Activated T-helper 1 cell treated with anti-CD3 and anti-CD28 coated beads, Interleukin-2, amount 50 U/mL, for 16 hours (primary cell): ENCODE data around the gene ARHGAP12.

ENCODE experiments used
- DNase-seq, 2 donors: peaks; one replicate each; pipeline ENCODE4 v3.0.0-alpha.2; 2020; ENCODE audit warnings: low read depth in 1 of 2, low spot score in 1 of 2

Gene ARHGAP12

DNA sequence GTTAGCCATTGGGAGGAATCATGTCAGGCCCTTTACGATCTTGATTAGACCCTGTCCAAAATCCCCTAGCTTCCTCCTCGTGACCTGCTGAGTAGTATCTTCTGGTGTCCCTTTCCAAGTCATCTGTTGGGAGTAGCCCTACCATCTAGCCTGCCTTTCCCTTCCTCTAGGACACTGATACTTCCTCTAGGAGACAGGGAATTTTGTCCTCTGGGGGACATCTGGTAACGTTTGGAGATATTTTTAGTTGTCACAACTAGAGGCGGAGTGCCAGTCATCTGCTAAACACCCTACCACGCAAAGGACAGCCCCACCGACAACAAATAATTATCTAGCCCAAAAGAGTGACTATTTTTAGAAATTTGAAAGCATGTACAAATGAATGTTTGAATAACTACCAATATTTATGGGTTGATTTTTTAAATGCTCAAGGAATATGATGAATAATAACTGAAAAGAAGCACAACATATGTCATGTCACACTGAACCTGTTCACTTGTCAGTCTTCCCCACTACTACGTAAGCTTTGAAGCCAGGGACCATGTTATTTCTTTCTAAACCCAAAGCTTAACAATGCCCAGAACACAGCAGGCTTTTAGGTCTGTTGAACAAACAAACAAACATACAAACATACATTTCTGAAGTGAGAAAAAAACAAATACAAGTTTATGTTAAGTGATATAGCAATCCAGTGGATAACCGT lies 105.9 kb downstream of the ARHGAP12 start:
- DNase-seq: no peak

GRCh38 chr10:31822150-31822549 lies 106.5 kb downstream of the ARHGAP12 start:
- no peak for DNase-seq

DNA sequence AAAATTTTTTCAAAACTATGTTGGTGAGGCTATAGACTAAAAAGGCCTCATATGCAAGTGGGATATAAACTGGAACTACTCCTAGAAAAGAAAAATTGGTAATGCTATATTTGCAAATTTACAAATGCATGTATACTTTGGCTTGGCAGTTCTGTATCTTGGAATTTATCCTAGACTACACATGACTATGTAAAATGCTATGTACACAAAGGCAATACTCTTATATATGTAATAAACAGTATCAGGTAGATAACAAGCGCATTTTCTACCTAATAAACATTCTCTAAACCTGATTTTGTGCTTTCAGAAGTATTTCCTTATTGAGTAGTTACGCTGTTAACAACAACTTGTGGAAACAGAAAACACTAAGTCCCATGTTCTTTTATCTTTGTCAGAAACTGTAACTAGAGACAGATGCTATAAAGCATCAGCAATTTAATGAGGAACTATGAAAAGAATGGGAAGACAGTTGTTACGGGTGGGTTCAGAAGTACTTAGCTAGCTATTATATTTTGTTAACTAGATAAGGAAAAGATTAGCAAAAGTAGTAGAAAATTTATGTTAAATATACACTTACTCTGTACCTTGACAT lies 107.8 kb downstream of the ARHGAP12 start:
- no peak for DNase-seq

GRCh38 chr10:31820096-31820495 lies 108.5 kb downstream of the ARHGAP12 start:
- DNase-seq: no peak

DNA sequence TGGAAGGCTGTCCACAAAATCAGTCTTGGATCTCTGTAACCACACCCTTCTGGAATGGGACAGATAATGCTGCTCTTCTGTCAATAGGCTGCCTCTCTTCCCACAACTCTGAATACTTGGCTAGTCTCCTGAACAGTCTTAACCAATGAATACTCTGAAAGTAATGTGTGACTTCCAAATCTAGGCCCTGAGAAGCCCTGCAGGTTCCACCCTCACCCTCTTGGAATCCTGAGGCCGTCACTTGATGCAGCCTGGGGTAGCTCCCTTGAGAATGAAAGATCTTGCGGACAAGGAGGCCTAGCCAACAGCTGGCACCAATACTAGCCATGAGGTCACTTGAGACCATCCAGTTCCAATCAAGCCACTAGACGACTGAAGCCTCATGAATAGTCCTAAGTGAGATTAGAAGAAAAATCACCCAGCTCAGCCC lies 109.2 kb downstream of the ARHGAP12 start:
- no peak for DNase-seq

GRCh38 chr10:31816318-31816717 lies 112.3 kb downstream of the ARHGAP12 start:
- no peak for DNase-seq

DNA sequence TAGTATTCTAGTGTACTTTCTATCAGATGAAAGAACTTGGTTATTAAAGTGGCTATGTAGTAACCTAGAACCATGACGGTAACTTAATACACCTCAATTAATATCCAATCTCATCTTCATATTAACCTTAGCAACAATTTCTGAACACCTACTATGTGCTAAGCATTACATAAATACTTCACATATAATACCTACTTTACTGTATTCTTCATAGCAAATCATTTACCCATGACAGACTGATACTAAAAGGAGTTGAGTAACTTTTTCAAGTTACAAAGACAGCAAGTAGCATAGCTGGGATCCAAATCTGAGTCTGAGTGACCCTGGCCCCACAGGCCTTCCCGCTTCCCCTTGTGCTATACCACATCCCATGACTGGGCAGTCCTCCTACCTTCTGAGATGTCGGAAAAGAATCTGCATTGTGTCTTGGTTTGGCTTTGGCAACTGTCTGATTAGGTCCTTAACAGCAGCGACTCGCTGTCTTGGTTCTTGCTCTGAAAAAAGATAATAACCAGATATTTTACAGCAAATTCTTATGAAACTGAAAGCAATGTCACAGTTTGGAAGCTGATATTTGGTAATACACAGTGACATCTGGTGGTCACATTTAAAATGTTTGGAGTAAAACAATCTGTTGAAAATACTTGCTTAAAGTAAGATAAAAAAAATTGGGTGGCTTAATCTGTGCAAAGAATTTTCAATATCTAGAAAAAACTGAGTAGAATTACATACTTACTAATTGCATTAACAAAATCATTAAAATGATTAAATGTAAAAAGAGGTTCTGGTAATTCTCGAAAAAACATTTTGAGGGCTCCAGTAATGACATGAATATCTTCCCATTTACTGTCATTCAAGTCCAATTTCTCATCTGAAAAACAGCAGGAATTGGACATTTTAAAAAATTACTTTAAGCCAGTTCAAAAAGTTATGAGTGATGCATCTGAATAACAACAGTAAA lies 120.1 kb downstream of the ARHGAP12 start:
- DNase-seq: no peak

GRCh38 chr10:31804352-31804810 lies 124.2 kb downstream of the ARHGAP12 start:
- DNase-seq: no peak

- no peak for DNase-seq
These were observed 124.9 kb downstream of the ARHGAP12 start for GRCh38 chr10:31803606-31804351.

GRCh38 chr10:31799181-31799580 lies 129.4 kb downstream of the ARHGAP12 start:
- no peak for DNase-seq

DNA sequence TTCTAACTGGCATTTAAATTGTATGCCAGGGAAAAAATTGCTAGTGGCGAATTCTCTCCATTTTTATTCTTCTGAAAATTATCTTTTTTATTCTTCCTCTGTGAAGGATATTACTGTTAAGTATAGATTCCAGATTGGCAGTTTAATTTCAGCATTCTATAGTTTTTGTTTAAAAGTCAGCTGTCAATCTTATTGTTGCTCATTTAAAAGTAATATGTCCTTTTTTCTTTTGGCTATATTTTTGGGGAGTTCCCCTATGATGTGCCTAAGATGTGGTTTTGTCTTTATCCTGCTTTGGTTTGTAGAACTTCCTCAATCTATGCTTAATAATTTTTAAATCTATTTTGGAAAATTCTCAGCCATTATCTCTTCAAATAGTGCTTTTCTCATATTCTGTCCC lies 135.9 kb downstream of the ARHGAP12 start:
- DNase-seq: no peak

GRCh38 chr10:31789555-31789954 lies 139.1 kb downstream of the ARHGAP12 start:
- no peak for DNase-seq

GRCh38 chr10:31782701-31783100 lies 145.9 kb downstream of the ARHGAP12 start:
- DNase-seq: no peak

DNA sequence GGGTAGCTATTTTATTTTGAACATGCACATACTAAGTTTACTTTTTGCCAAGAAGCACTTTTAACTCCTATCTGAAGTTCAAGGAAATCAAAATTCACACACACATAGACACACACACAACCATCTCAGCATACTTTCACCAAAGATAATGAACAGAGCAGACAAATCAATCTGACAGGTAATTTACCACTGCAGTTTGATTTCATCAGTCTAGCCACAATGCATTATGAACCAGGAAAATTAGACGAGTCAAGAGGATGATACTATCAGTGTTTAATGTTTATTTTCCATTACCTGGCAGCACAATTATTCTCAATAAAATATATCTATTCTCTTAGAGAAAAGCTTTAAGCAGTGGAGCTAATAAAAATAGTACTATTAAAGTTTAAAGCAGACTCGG lies 147.9 kb downstream of the ARHGAP12 start:
- DNase-seq: no peak

- DNase-seq: no peak
These were observed 150.0 kb downstream of the ARHGAP12 start for GRCh38 chr10:31778627-31779026.

DNA sequence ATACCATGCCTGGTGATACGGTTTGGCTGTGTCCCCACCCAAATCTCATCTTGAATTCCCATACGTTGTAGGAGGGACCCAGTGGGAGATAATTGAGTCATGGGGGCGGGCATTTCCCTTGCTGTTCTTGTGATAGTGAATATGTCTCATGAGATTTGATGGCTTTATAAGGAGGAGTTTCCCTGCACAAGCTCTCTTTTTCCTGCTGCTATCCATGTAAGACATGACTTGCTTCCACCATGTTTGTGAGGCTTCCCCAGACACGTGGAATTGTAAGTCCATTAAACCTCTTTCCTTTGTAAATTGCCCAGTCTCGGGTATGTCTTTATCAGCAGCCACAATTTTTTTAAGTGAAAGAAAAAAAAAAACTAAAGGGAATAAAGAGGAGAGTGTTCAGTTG lies 152.5 kb downstream of the ARHGAP12 start:
- DNase-seq: no peak

DNA sequence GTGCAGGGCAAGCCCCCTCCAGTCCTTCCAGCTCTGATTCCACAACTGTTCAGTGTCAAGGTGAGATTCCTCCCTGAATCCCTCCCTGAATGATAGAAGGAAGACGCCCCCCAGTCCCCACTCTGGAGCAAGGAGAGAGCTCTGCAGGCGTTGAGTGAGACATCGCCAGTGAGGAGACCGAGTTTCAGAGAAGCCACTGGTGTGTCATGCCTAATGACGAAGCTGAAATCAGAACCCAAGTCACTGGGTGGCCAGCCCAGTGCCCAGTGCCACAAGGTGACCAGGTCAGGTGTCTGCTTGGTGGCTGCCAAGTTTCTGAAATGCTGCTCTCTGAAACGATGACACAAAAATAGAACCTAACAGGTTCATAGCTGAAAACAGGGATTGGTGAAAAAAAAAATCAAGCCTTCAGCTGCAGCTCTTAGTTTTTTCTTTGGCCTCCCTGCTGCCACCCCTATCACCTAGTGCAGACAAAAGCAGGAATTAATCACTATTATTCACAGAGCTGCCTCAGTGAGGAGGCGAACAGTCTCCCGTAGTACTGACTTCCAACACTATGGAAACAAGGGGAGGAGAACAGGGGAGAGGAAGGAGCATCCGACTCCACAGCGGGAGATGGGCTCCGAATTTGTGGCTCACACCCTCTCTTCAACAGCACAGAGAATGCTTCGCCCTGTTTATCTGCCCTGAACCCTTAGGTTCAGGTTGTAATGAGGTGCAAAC lies 153.5 kb downstream of the ARHGAP12 start:
- no peak for DNase-seq

DNA sequence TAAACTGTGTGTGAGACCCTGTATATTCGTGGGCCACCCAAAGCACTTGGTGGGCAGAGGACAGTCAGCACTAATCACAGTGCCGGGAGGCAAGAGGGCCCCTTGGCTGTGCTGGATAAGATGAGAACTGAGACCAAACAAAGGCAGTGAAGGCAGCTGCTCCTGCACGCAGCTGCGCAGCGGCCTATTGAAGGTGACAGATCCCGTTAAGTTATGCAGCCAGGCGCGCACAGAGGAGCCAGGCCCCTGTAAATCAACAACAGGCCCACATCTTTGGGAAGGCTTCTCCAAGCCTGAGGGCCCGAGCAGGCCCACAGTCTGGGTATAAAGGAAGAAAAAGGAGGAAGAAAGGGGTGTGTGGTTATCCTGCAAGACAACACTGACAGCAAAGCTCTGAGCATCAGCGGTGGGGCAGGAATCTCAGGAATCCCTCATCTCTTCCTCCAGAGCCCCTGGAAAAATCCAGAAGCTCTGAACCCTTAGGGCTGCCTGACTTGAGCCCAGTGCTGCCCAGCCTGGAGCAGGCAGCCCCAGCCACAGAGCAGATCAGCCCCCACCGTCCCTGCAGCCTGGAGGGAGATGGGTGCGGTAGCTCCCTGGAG lies 154.2 kb downstream of the ARHGAP12 start:
- no peak for DNase-seq

DNA sequence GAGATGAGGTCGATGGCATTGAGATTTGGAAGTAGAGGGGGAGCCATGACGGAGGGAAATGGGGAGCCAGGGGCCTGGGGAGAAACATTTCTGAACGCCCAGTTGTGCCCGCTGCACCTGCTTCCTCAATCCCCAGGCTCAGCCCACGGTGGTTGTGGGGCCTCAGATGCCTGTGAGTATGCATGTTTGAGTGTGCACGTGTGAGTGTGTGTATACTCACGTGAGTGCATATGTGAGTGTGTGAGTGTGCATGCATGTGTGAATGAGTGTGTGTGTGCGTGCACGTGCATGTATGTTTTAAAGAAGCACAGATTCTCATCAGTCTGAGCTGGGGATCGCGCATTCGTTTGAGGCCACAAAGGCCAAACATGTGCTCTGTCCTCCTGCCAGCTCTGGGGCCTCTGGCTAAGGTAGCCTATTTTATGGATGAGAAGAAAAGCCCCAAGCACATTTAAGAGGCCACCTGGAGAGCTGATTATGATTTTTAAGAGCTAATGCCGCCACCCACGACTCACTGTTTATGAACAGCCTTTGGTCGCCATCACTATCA lies 154.8 kb downstream of the ARHGAP12 start:
- no peak for DNase-seq
